GM10266 (cell line): ENCODE measurements around the gene MRC2.
"Not testable (repeated sequence)": the region's sequence is repeated elsewhere in the genome, so short reads cannot be mapped to it uniquely, and the experiment has no call there.

Source experiments
- DNase-seq: peaks from one replicate; pipeline ENCODE4 v3.0.0; 2012; ENCODE audit errors: extremely low spot score
- CTCF ChIP-seq: IDR thresholded peaks from 2 replicates; pipeline ENCODE4 v1.5.1; 2012; ENCODE audit warnings: mild to moderate bottlenecking, low read depth; ENCODE audit not compliant: control insufficient read depth, insufficient read depth; ENCODE audit errors: missing control alignments

MRC2 gene

GRCh38 chr17:62599964-62600657 is 27.4 kb upstream of the MRC2 start:
- DNase-seq = no peak
- TF ChIP-seq CTCF = no peak

DNA sequence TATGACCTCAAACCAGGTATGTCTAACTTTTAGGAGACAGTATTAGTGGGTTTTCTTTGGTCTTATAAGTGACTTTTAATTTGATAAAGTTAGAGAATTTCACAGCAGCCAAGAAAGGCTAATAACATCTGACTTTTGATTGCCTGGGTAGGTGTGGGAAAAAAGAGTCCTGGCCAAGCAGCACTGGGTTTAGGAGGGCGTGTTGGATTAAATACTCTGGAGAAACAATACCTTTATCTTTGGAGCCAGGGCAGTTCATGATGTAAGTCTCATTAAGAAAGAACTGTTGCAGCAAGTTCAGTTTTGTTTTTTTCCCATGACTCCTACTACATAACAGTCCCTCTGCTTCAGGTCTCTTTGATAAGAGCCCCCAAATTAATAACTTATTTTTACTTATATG is 26.7 kb upstream of the MRC2 start:
- TF ChIP-seq CTCF = no peak
- no peak for DNase-seq

- no peak for DNase-seq
- peak; percentile 25 for TF ChIP-seq CTCF
Measured at GRCh38 chr17:62601471-62601870, 26.0 kb upstream of the MRC2 start.

DNA sequence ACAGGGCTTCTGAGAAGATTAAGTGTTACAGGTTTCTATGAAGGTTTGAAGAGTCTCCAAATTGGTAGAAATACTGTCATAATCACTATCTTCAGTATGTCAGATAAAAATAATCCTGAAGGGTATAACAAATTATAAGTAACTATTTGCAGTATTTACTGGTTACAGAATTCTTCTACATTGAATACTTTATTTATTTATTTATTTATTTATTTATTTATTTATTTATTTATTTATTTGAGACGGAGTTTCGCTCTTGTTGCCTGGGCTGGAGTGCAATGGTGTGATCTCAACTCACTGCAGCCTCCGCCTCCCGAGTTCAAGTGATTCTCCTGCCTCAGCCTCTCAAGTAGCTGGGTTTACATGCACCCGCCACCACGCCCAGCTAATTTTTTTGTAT is 23.7 kb upstream of the MRC2 start:
- not testable (repeated sequence) for DNase-seq

- no peak for TF ChIP-seq CTCF
- no peak for DNase-seq
Measured at GRCh38 chr17:62605588-62605987, 21.9 kb upstream of the MRC2 start.

- TF ChIP-seq CTCF = no peak
- DNase-seq = no peak
Measured at GRCh38 chr17:62611292-62611691, 16.2 kb upstream of the MRC2 start.

- no peak for DNase-seq
- no peak for TF ChIP-seq CTCF
Measured at GRCh38 chr17:62611728-62612127, 15.7 kb upstream of the MRC2 start.

DNA sequence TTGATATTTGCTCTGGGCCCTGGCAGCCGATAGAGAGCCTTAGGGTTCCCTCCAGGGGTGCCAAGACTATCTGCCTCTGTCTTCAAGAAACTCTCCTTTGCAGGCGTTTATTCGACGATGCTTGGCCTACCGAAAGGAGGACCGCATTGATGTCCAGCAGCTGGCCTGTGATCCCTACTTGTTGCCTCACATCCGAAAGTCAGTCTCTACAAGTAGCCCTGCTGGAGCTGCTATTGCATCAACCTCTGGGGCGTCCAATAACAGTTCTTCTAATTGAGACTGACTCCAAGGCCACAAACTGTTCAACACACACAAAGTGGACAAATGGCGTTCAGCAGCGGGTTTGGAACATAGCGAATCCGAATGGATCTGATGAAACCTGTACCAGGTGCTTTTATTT is 15.2 kb upstream of the MRC2 start:
- not testable (repeated sequence) for DNase-seq

DNA sequence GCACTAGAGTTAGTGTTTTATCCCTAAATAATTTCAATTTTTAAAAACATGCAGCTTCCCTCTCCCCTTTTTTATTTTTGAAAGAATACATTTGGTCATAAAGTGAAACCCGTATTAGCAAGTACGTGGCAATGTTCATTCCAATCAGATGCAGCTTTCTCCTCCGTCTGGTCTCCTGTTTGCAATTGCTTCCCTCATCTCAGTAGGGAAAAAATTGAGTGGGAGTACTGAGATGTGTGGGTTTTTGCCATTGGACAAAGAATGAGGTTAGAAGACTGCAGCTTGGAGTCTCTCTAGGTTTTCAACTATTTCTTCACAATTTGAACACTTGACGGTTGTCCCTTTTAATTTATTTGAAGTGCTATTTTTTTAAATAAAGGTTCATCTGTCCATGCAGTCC is 14.4 kb upstream of the MRC2 start:
- not testable (repeated sequence) for DNase-seq
